Loucy (cell line): ENCODE data around the gene TOP1.
"Not testable (repeated sequence)": the region's sequence is repeated elsewhere in the genome, so short reads cannot be mapped to it uniquely, and the experiment has no call there.

ENCODE experiments used
- H2AFZ ChIP-seq: fragments of 200-600 bp; sonication (generic); 2 replicates; pipeline ENCODE4 v1.6.0; 2016; ENCODE audit warnings: antibody characterized with exemption, mild to moderate bottlenecking, low read length, moderate library complexity
- H3F3A ChIP-seq: fragments of 200-600 bp; 2 replicates; pipeline ENCODE4 v1.6.0; 2016; ENCODE audit warnings: antibody characterized with exemption, low read depth, mild to moderate bottlenecking
- H3K27me3 ChIP-seq: fragments of 200-600 bp; sonication (generic); 2 replicates; pipeline ENCODE4 v1.6.1; 2014; ENCODE audit warnings: low read length, mild to moderate bottlenecking; ENCODE audit not compliant: insufficient read depth, poor library complexity, severe bottlenecking
- H3K36me3 ChIP-seq: fragments of 200-600 bp; sonication (generic); 2 replicates; pipeline ENCODE4 v1.6.1; 2016; ENCODE audit warnings: low read length; ENCODE audit not compliant: insufficient read depth
- H3K4me1 ChIP-seq: fragments of 200-600 bp; sonication (generic); 2 replicates; pipeline ENCODE4 v1.5.1; 2014; ENCODE audit warnings: low read length, mild to moderate bottlenecking; ENCODE audit not compliant: insufficient read depth, poor library complexity, severe bottlenecking
- H3K4me2 ChIP-seq: fragments of 200-600 bp; sonication (generic); 2 replicates; pipeline ENCODE4 v1.6.0; 2014; ENCODE audit warnings: antibody characterized with exemption, low read length, low read depth, mild to moderate bottlenecking; ENCODE audit not compliant: poor library complexity, severe bottlenecking
- H3K4me3 ChIP-seq: fragments of 200-600 bp; sonication (generic); 2 replicates; pipeline ENCODE4 v1.5.1; 2014; ENCODE audit warnings: low read length, mild to moderate bottlenecking, mixed read lengths; ENCODE audit not compliant: poor library complexity, severe bottlenecking
- H3K79me2 ChIP-seq: fragments of 200-600 bp; sonication (generic); 2 replicates; pipeline ENCODE4 v1.6.1; 2014; ENCODE audit warnings: low read length; ENCODE audit not compliant: insufficient read depth
- H3K9ac ChIP-seq: fragments of 200-600 bp; sonication (generic); 2 replicates; pipeline ENCODE4 v1.6.0; 2014; ENCODE audit warnings: mild to moderate bottlenecking, low read depth, low read length, moderate library complexity; ENCODE audit not compliant: poor library complexity, severe bottlenecking
- H3K9me2 ChIP-seq: fragments of 200-600 bp; sonication (generic); replicated peaks from 2 replicates; pipeline ENCODE4 v1.6.1; 2016; ENCODE audit warnings: low read depth, low read length, mixed read lengths
- H3K9me3 ChIP-seq: fragments of 200-600 bp; sonication (generic); 2 replicates; pipeline ENCODE4 v1.6.1; 2014; ENCODE audit warnings: mild to moderate bottlenecking, antibody characterized with exemption, low read length, low read depth; ENCODE audit not compliant: insufficient read depth
- H4K20me1 ChIP-seq: fragments of 200-600 bp; sonication (generic); 2 replicates; pipeline ENCODE4 v1.6.0; 2014; ENCODE audit warnings: antibody characterized with exemption, low read length, mild to moderate bottlenecking; ENCODE audit not compliant: insufficient read depth, poor library complexity, severe bottlenecking
- EZH2phosphoT487 ChIP-seq: fragments of 200-600 bp; IDR thresholded peaks from 2 replicates; pipeline ENCODE4 v1.6.1; 2018; ENCODE audit warnings: antibody characterized with exemption, mild to moderate bottlenecking, moderate library complexity, borderline replicate concordance
- TF ChIP-seq, protein P1 (sequence below): fragments of 200-600 bp; sonication (generic); conservative IDR thresholded peaks from 2 replicates; pipeline ENCODE4 v1.5.1; 2014; ENCODE audit warnings: mild to moderate bottlenecking, antibody characterized with exemption, low read length

TOP1 gene

DNA sequence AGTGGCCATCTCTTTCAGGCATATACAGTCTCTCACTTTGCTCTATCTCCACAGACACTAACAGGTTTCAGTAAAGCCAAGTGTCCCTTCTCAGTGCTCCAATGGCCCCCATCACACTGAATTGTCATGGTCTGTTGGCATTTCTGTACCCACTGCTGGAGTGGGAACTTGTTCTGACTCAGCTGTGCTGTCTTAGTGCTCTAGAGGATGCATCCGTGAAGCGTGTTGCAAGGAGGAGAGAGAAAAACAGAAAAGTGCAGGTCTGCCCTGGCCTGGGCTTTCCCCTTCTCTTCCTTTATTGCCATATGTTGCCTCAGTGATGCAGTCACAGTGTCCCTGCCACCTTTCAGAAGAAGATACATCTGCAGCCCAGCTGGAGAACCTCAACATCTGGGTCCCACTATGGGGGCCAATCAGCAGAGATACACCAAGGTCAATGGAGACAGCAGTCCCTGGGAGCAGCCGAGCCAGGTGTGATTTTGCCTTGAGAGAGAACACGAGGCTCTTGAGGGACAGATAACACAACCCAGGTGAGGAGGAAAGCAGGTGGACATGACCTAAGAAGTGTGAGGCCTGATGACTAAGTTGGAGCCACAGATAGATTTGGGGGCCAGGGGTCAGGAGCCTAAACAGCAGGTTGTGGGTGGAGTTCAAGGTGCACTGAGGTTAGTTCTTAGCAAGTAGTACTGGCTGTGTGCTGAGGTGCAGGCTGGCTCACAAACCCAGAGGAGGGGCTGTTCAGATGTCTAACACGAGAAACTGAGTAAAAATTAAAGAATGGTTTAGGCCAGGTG lies 103.2 kb downstream of the TOP1 start:
- Histone ChIP-seq H3K36me3 (no peaks in the 10 kb centered on the region), H3K9me3 (no peaks in the 10 kb centered on the region), H3K79me2 (0 out of 2 replicates have a peak, but pooled peaks cover 4% of the 10 kb centered on the region), H4K20me1 (no peaks in the 10 kb centered on the region), H2AFZ (no peak overlapping the region), H3F3A (no peaks in the 10 kb centered on the region), H3K4me2 (no peak overlapping the region), H3K4me1 (peaks cover 5% of the 10 kb centered on the region), H3K27me3 (no peaks in the 10 kb centered on the region), H3K4me3 (no peak overlapping the region), H3K9ac (no peak overlapping the region), H3K9me2 (no peaks in the 10 kb centered on the region)
- TF ChIP-seq, protein P1, sequence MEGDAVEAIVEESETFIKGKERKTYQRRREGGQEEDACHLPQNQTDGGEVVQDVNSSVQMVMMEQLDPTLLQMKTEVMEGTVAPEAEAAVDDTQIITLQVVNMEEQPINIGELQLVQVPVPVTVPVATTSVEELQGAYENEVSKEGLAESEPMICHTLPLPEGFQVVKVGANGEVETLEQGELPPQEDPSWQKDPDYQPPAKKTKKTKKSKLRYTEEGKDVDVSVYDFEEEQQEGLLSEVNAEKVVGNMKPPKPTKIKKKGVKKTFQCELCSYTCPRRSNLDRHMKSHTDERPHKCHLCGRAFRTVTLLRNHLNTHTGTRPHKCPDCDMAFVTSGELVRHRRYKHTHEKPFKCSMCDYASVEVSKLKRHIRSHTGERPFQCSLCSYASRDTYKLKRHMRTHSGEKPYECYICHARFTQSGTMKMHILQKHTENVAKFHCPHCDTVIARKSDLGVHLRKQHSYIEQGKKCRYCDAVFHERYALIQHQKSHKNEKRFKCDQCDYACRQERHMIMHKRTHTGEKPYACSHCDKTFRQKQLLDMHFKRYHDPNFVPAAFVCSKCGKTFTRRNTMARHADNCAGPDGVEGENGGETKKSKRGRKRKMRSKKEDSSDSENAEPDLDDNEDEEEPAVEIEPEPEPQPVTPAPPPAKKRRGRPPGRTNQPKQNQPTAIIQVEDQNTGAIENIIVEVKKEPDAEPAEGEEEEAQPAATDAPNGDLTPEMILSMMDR, result no peak
- no peak for TF ChIP-seq EZH2phosphoT487

DNA sequence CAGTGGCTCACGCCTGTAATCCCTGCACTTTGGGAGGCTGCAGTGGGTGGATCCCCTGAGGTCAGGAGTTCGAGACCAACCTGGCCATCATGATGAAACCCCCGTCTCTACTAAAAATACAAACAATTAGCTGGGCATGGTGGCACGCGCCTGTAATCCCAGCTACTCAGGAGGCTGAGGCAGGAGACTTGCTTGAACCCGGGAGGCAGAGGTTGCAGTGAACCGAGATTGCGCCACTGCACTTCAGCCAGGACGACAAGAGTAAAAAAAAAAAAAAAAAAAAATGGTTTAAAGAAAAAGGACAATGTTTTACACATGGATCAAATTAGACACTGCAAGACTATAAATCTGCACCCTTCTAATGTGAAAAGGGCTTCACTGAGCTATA lies 103.8 kb downstream of the TOP1 start:
- not testable (repeated sequence) for H3K9me3 ChIP-seq, H3K36me3 ChIP-seq, H4K20me1 ChIP-seq, H3F3A ChIP-seq, H3K4me3 ChIP-seq, H3K4me2 ChIP-seq, H3K79me2 ChIP-seq, H3K4me1 ChIP-seq, H2AFZ ChIP-seq, H3K9ac ChIP-seq, H3K27me3 ChIP-seq, H3K9me2 ChIP-seq

DNA sequence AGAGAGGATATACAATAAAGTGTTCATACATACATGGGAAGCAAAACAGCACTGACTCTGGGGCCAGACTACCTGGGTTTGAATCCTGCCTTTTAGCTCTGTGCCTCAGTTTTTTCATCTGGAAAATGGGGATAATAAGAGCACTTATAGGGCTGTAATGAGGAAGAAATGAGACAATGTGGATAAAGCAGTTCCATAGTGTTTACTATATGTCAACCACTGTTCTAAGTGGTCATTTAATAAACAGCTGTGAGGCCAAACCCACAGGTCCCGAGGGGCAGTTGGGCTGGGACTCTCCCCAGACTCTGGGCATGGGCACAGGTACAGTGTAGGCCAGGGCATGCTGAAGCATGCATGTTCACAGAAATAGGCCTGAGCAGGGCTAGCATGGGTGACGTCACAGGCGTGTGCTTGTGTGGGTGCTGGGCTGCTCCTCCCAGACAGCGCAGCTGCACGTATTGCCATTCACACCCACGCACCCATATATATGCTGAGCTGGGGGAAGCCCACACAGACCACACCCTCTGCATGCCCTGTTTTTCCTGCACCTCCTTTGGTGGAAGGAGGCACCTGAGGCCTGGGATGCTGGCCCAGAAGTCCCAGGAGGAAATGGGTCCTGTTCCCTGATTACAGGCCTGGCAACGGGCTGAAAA lies 105.2 kb downstream of the TOP1 start:
- Histone ChIP-seq H3K27me3 (no peaks in the 10 kb centered on the region), H3K9me2 (no peaks in the 10 kb centered on the region), H3F3A (no peaks in the 10 kb centered on the region), H3K4me1 (peaks cover 6% of the 10 kb centered on the region), H3K4me2 (no peak overlapping the region), H3K4me3 (no peak overlapping the region), H3K9me3 (no peaks in the 10 kb centered on the region), H3K79me2 (peaks cover 17% of the 10 kb centered on the region), H3K9ac (no peak overlapping the region), H2AFZ (no peak overlapping the region), H4K20me1 (peaks cover 9% of the 10 kb centered on the region), H3K36me3 (no peaks in the 10 kb centered on the region)
- TF ChIP-seq EZH2phosphoT487, result no peak
- TF ChIP-seq, protein P1, result no peak
